MCF 10A (cell line): ENCODE data around the gene TAF15. TPM values are rescaled to one million over a fixed set of nuclear protein-coding genes. Genes with fewer than 3 reads are reported as not detected.

Experiments
- BruUV-seq: library from RNA; stranded (reverse); fragments of 400-500 nt; replicated peaks from 2 replicates; lab custom pipeline; 2021; lab: Mats Ljungman, UMichigan
- CTCF ChIA-PET: fragments of 300-600 bp; sonication (Branson Sonifier 250); formaldehyde crosslinking; extraction: SDS; loops from one replicate; lab custom pipeline; 2021; ENCODE audit warnings: antibody characterized with exemption, inconsistent platforms; lab: Yijun Ruan, JAX
- POLR2A ChIA-PET: fragments of 300-600, 350-650 bp; sonication (Branson Sonifier 250); formaldehyde crosslinking; extraction: SDS; loops from one replicate; lab custom pipeline; 2020; ENCODE audit warnings: antibody characterized with exemption, inconsistent platforms; lab: Yijun Ruan, JAX
- DNase-seq: peaks from one replicate; pipeline ENCODE4 v3.0.0-alpha.2; 2018; ENCODE audit not compliant: unreplicated experiment
- H3K27ac Mint-ChIP-seq: one replicate; pipeline ENCODE4 v1.8.0; 2022; ENCODE audit warnings: mild to moderate bottlenecking, low read depth, mixed read lengths; ENCODE audit not compliant: unreplicated experiment
- H3K27me3 Mint-ChIP-seq: one replicate; pipeline ENCODE4 v1.8.0; 2022; ENCODE audit warnings: mixed read lengths; ENCODE audit not compliant: insufficient read depth, unreplicated experiment
- H3K36me3 Mint-ChIP-seq: one replicate; pipeline ENCODE4 v1.8.0; 2022; ENCODE audit warnings: mild to moderate bottlenecking, moderate library complexity, mixed read lengths; ENCODE audit not compliant: insufficient read depth, unreplicated experiment
- H3K4me1 Mint-ChIP-seq: one replicate; pipeline ENCODE4 v1.8.0; 2022; ENCODE audit warnings: mixed read lengths; ENCODE audit not compliant: insufficient read depth, unreplicated experiment
- H3K4me3 Mint-ChIP-seq: one replicate; pipeline ENCODE4 v1.8.0; 2022; ENCODE audit warnings: mild to moderate bottlenecking, moderate library complexity, mixed read lengths; ENCODE audit not compliant: unreplicated experiment
- H3K9me3 Mint-ChIP-seq: one replicate; pipeline ENCODE4 v1.8.0; 2022; ENCODE audit warnings: mixed read lengths; ENCODE audit not compliant: unreplicated experiment
- CTCF ChIP-seq: fragments of 200-600 bp; IDR thresholded peaks from one replicate; pipeline ENCODE4 v1.8.0; 2022; ENCODE audit warnings: antibody characterized with exemption, mild to moderate bottlenecking; ENCODE audit not compliant: unreplicated experiment
- intact Hi-C: fragments of 100-400 bp; cut with micrococcal nuclease; formaldehyde crosslinking; loops from 2 replicates; pipeline ENCODE4 v1.14.1; 2022
- total RNA-seq: library from RNA; stranded (reverse); gene quantifications from 2 replicates; pipeline ENCODE4 v1.2.3, GENCODE V29; 2022

Gene TAF15
- total RNA-seq, 1 experiment from 2014 or later: 337 TPM

GRCh38 chr17:35895636-35896587 is 86.6 kb downstream of the TAF15 start:
- Mint-ChIP-seq H3K27ac (no peak overlapping the region), H3K4me1 (peaks cover 13% of the 10 kb centered on the region), H3K9me3 (no peaks in the 10 kb centered on the region), H3K4me3 (no peak overlapping the region), H3K27me3 (no peaks in the 10 kb centered on the region), H3K36me3 (no peaks in the 10 kb centered on the region)
- BruUV-seq: no TSS peak
- ChIA-PET POLR2A (no interaction called here), CTCF (interaction anchor here (1.3 to 1.4 kb wide), 3 partner anchors 13 to 253 kb away, joined by 3 to 7 read pairs (median 5); no protein-coding TSS in a partner anchor)
- DNase-seq: no peak
- TF ChIP-seq CTCF: no peak
- intact Hi-C loops: no loop called here

Other genes with a start within 250 kb of the TAF15 start
- not detected in 2 replicates for gene SLFN14, start 248.7 kb upstream of the TAF15 start, total RNA-seq
- gene PEX12, start 230.9 kb upstream of the TAF15 start, total RNA-seq: 5.8 and 6.8 TPM in 2 replicates
- gene AP2B1, start 222.2 kb upstream of the TAF15 start, total RNA-seq: 227 and 229 TPM in 2 replicates
- 0.09 and 0.10 TPM in 2 replicates for gene RASL10B, start 77.8 kb upstream of the TAF15 start, total RNA-seq
- 0.23 and 0.39 TPM in 2 replicates for gene GAS2L2, start 56.2 kb upstream of the TAF15 start, total RNA-seq
- not detected in 2 replicates for gene C17orf50, start 48.6 kb upstream of the TAF15 start, total RNA-seq
- gene MMP28, start 13.8 kb upstream of the TAF15 start, total RNA-seq: 22.3 and 27.4 TPM in 2 replicates
- gene HEATR9, start 59.4 kb downstream of the TAF15 start, total RNA-seq: not detected in 2 replicates
- not detected in 2 replicates for gene CCL5, start 70.9 kb downstream of the TAF15 start, total RNA-seq
- gene RDM1, start 121.3 kb downstream of the TAF15 start, total RNA-seq: 0.44 and 2.6 TPM in 2 replicates
- gene LYZL6, start 134.2 kb downstream of the TAF15 start, total RNA-seq: not detected in 2 replicates
- gene CCL16, start 172.0 kb downstream of the TAF15 start, total RNA-seq: not detected in 2 replicates
- not detected in 2 replicates for gene CCL14, start 177.2 kb downstream of the TAF15 start, total RNA-seq
- gene CCL15, start 192.1 kb downstream of the TAF15 start, total RNA-seq: not detected in 2 replicates
- gene CCL23, start 208.5 kb downstream of the TAF15 start, total RNA-seq: not detected in 2 replicates